Smooth muscle cell of trachea (primary cell): Measurements from ENCODE around the gene LYPD4. TPM values are rescaled to one million over a fixed set of nuclear protein-coding genes. Genes with fewer than 3 reads are reported as not detected.

Source experiments
- total RNA-seq: library from RNA; depleted of rRNA; stranded (reverse); fragments of >200 nt; gene quantifications from 2 replicates; pipeline ENCODE4 v1.2.1, GENCODE V29; 2014

Gene LYPD4, protein sequence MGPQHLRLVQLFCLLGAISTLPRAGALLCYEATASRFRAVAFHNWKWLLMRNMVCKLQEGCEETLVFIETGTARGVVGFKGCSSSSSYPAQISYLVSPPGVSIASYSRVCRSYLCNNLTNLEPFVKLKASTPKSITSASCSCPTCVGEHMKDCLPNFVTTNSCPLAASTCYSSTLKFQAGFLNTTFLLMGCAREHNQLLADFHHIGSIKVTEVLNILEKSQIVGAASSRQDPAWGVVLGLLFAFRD
- not detected in 2 replicates for total RNA-seq

DNA sequence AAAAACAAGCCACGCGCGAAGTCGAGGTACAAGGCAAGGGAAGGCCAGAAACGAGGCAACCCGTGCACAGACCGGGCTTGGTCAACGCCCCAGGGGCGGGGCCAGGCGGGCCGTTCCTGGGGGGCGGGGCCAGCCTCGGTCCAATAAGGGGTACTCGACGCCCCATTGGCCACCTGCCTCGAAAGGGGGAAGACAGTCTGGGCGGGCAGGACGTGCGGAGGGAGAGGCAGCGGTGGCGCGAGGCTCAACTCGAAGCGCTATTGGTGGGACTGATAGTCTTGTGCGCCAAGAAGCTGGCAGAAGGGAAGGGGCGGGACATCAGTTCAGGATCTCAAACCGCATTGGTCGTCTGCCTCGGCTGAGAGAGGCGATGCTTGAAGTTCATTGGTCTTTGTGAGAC, at the start of gene LYPD4:
Gene LYPD4, minus strand, starts transcription at position 83 of the 400 bp plus-strand sequence. CDS start 5,398 bp downstream, outside the sequence.

GRCh38 chr19:41882568-41883462, 38.3 kb upstream of the LYPD4 start, which contains the start of gene ARHGEF1:
Gene ARHGEF1 (plus strand): TSS chr19:41883184. CDS start chr19:41888083, 4,899 bp downstream.

DNA sequence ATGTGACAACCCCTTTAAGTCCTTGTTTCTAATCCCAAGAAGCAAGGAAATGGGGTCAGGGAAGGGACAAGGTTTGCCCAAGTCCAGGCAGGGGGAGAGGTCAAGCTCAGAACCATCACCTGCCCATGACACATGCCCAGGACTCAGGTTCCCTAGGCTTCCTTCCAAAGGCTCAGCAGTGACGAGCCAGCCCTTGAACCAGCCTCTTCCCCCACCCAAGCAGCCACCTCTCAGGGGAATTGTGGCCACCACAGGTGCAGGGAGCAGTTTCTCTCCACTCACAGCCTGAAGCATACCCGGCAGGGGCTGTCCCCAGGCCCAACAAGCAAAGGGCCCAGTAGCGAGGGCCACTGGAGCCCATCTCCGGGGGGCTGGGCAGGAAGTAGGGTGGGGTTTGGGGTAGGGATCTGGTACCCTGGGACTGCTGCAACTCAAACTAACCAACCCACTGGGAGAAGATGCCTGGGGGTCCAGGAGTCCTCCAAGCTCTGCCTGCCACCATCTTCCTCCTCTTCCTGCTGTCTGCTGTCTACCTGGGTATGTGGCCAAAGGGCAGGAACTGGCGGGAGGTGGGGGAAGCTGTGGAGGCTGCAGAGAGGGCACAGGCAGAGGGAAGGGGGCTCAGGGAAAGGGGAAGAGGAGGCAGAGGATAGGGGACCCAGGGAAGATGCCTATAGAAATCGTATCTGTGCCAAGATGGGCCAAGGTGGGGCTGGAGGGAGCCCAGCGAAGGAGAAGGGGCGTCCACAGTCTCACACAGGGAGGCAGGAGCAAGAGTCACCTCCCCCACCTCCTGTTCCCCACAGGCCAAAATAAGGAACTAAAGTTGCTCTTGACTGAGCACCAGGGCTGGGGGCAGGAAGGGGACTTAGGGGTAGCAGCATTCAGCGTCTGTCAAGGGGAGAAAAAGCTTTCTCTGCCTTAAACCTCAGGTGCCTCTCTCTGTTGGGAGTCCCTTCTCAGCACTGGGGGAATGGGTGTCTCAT, 32.7 kb upstream of the LYPD4 start, which contains the start of gene CD79A:
Gene CD79A, plus strand, starts transcription at position 433 of the 986 bp plus-strand sequence. Its CDS starts 26 bp downstream, at position 459.

GRCh38 chr19:41859618-41860418, 15.3 kb upstream of the LYPD4 start, which contains the start of gene RPS19:
Gene RPS19 (plus strand): TSS chr19:41860255. CDS start chr19:41860775, 520 bp downstream.

GRCh38 chr19:41845001-41845050, 343 bp upstream of the LYPD4 start, which contains the start of gene DMRTC2:
Gene DMRTC2 (plus strand): TSS chr19:41845042. CDS start chr19:41847429, 2,387 bp downstream.

GRCh38 chr19:41796362-41796761, 48.1 kb downstream of the LYPD4 start, which contains the start of gene CEACAM3:
Gene CEACAM3 (plus strand): TSS chr19:41796587. CDS start chr19:41796678, 91 bp downstream.

Other genes with a start within 250 kb of the LYPD4 start
- gene CEACAM4, start 217.6 kb downstream of the LYPD4 start, total RNA-seq = not detected in 2 replicates
- gene CEACAM7, start 156.4 kb downstream of the LYPD4 start, total RNA-seq = not detected in 2 replicates
- not detected in 2 replicates for gene CEACAM5, start 136.1 kb downstream of the LYPD4 start, total RNA-seq
- not detected in 2 replicates for gene CEACAM6, start 89.2 kb downstream of the LYPD4 start, total RNA-seq
- gene CEACAM3, start 48.1 kb downstream of the LYPD4 start, total RNA-seq = not detected in 2 replicates
- not detected in 2 replicates for gene DMRTC2, start 359 bp upstream of the LYPD4 start, total RNA-seq
- 959 and 1,046 TPM in 2 replicates for gene RPS19, start 15.6 kb upstream of the LYPD4 start, total RNA-seq
- 0.17 TPM in 1 of 2 replicates, not detected in the other for gene CD79A, start 32.6 kb upstream of the LYPD4 start, total RNA-seq
- 37.5 and 39.9 TPM in 2 replicates for gene ARHGEF1, start 38.5 kb upstream of the LYPD4 start, total RNA-seq
- under 0.01 TPM in 1 of 2 replicates, not detected in the other for gene ERFL, start 83.8 kb upstream of the LYPD4 start, total RNA-seq
- 135 and 204 TPM in 2 replicates for gene RABAC1, start 114.6 kb upstream of the LYPD4 start, total RNA-seq
- under 0.01 and 0.15 TPM in 2 replicates for gene ATP1A3, start 149.5 kb upstream of the LYPD4 start, total RNA-seq
- gene GRIK5, start 225.5 kb upstream of the LYPD4 start, total RNA-seq = 0.58 and 0.66 TPM in 2 replicates
- gene ZNF574, start 231.5 kb upstream of the LYPD4 start, total RNA-seq = 10.8 and 15.7 TPM in 2 replicates